SK-N-SH (cell line): Measurements from ENCODE around the gene TESMIN. TPM values are rescaled to one million over a fixed set of nuclear protein-coding genes. Genes with fewer than 3 reads are reported as not detected.

ENCODE experiments used
- CTCF ChIA-PET: fragments of 300-600, 350-600 bp; formaldehyde crosslinking; extraction: SDS; loops from one replicate; lab custom pipeline; 2021; lab: Yijun Ruan, JAX
- POLR2A ChIA-PET: fragments of 350-600 bp; sonication (Branson Sonifier 250); formaldehyde crosslinking; extraction: SDS; loops from one replicate; lab custom pipeline; 2020; ENCODE audit warnings: antibody characterized with exemption, inconsistent platforms; lab: Yijun Ruan, JAX
- DNase-seq: peaks from one replicate; pipeline ENCODE4 v3.0.0; 2012
- H2AFZ ChIP-seq: fragments of 200-600 bp; sonication (generic); 2 replicates; pipeline ENCODE4 v1.8.1; 2016; ENCODE audit warnings: antibody characterized with exemption, mild to moderate bottlenecking, low read depth
- H3F3A ChIP-seq: fragments of 200-600 bp; sonication (generic); replicated peaks from 2 replicates; pipeline ENCODE3; 2016; ENCODE audit warnings: antibody characterized with exemption, mild to moderate bottlenecking; ENCODE audit not compliant: insufficient read depth
- H3K27ac ChIP-seq, 2 experiments: fragments of 200-500 bp in 1 of 2; fragments of 200-600 bp in 1 of 2; sonication (Bioruptor generic) in 1 of 2; sonication (generic), shearing (Covaris generic) in 1 of 2; 2 replicates each; pipeline versions ENCODE4 v1.5.1 to v1.6.1; 2014 to 2016; ENCODE audit warnings: low read depth in 2 of 2, inconsistent platforms in 1 of 2, low read length in 1 of 2, mild to moderate bottlenecking in 1 of 2, mixed read lengths in 1 of 2
- H3K27me3 ChIP-seq: fragments of 200-600 bp; sonication (generic), shearing (Covaris generic); 2 replicates; pipeline ENCODE4 v1.6.1; 2016; ENCODE audit warnings: mixed run types; ENCODE audit not compliant: insufficient read depth
- H3K36me3 ChIP-seq, 2 experiments: fragments of 200-500 bp in 1 of 2; fragments of 200-600 bp in 1 of 2; sonication (Bioruptor generic) in 1 of 2; sonication (generic) in 1 of 2; replicated peaks in 1 of 2; 2 replicates each; pipeline versions ENCODE3 to v1.5.1; 2014 to 2016; ENCODE audit warnings: low read length in 1 of 2, mild to moderate bottlenecking in 1 of 2; ENCODE audit not compliant: insufficient read depth in 2 of 2, control insufficient read depth in 1 of 2
- H3K4me1 ChIP-seq, 2 experiments: fragments of 200-500 bp in 1 of 2; fragments of 200-600 bp in 1 of 2; sonication (Bioruptor generic) in 1 of 2; sonication (generic), shearing (Covaris generic) in 1 of 2; 2 replicates each; pipeline versions ENCODE4 v1.5.1 to v1.6.1; 2014 to 2016; ENCODE audit warnings: low read depth in 1 of 2, low read length in 1 of 2, mixed run types in 1 of 2; ENCODE audit not compliant: insufficient read depth in 2 of 2, control insufficient read depth in 1 of 2
- H3K4me2 ChIP-seq: fragments of 200-600 bp; sonication (generic), shearing (Covaris generic); 2 replicates; pipeline ENCODE4 v1.6.1; 2017; ENCODE audit warnings: mixed run types
- H3K4me3 ChIP-seq, 2 experiments: fragments of 200-500 bp in 1 of 2; fragments of 200-600 bp in 1 of 2; sonication (Bioruptor generic) in 1 of 2; sonication (generic), shearing (Covaris generic) in 1 of 2; 2 replicates each; pipeline versions ENCODE4 v1.5.1 to v1.8.1; 2014 to 2016; ENCODE audit warnings: low read depth in 2 of 2, inconsistent platforms in 1 of 2, low read length in 1 of 2, mild to moderate bottlenecking in 1 of 2, mixed read lengths in 1 of 2, moderate library complexity in 1 of 2
- H3K79me2 ChIP-seq: fragments of 200-600 bp; sonication (generic); 2 replicates; pipeline ENCODE4 v1.8.1; 2017; ENCODE audit warnings: mild to moderate bottlenecking; ENCODE audit not compliant: insufficient read depth
- H3K9ac ChIP-seq: fragments of 200-600 bp; sonication (generic); 2 replicates; pipeline ENCODE4 v1.6.1; 2017; ENCODE audit warnings: mixed run types
- H3K9me2 ChIP-seq: fragments of 200-600 bp; sonication (generic); 2 replicates; pipeline ENCODE4 v1.6.1; 2017; ENCODE audit warnings: mixed run types
- H3K9me3 ChIP-seq: fragments of 200-600 bp; sonication (generic); 2 replicates; pipeline ENCODE4 v1.6.1; 2017; ENCODE audit warnings: mixed run types, mild to moderate bottlenecking, moderate library complexity
- H4K20me1 ChIP-seq: fragments of 200-600 bp; sonication (generic); 2 replicates; pipeline ENCODE4 v1.6.1; 2017; ENCODE audit warnings: mild to moderate bottlenecking, mixed run types; ENCODE audit not compliant: insufficient read depth
- CTCF ChIP-seq: fragments of 200-600 bp; sonication (generic); IDR thresholded peaks from 2 replicates; pipeline ENCODE4 v1.6.1; 2017; ENCODE audit warnings: antibody characterized with exemption, mild to moderate bottlenecking, moderate library complexity
- GATA2 ChIP-seq: sonication (generic); formaldehyde crosslinking; IDR thresholded peaks from 2 replicates; pipeline ENCODE4 v1.5.0; 2020; ENCODE audit warnings: mild to moderate bottlenecking, missing genetic modification reagents
- IRF3 ChIP-seq: fragments of 150-350 bp; IDR thresholded peaks from 2 replicates; pipeline ENCODE4 v1.6.1; 2016; ENCODE audit warnings: mild to moderate bottlenecking, low read depth, low read length
- JUND ChIP-seq: IDR thresholded peaks from 2 replicates; pipeline ENCODE4 v1.4.0; 2012
- MAX ChIP-seq: IDR thresholded peaks from 2 replicates; pipeline ENCODE4 v1.4.0; 2012; ENCODE audit warnings: low read depth
- MEF2A ChIP-seq: IDR thresholded peaks from 2 replicates; pipeline ENCODE4 v1.4.0; 2012; ENCODE audit warnings: low read depth, borderline replicate concordance
- MXI1 ChIP-seq: IDR thresholded peaks from 2 replicates; pipeline ENCODE4 v1.6.1; 2012; ENCODE audit warnings: mild to moderate bottlenecking, low read depth, low read length, improper control_type of control experiment
- NRF1 ChIP-seq: IDR thresholded peaks from 2 replicates; pipeline ENCODE4 v1.6.1; 2012; ENCODE audit warnings: low read depth, mild to moderate bottlenecking, low read length
- POLR2AphosphoS5 ChIP-seq: IDR thresholded peaks from 2 replicates; pipeline ENCODE4 v1.6.1; 2012; ENCODE audit warnings: low read depth, low read length
- RAD21 ChIP-seq: IDR thresholded peaks from 2 replicates; pipeline ENCODE4 v1.6.1; 2012; ENCODE audit warnings: mild to moderate bottlenecking, low read length
- REST ChIP-seq: IDR thresholded peaks from 2 replicates; pipeline ENCODE4 v1.6.1; 2012; ENCODE audit warnings: mild to moderate bottlenecking, low read depth, low read length, moderate library complexity
- RXRA ChIP-seq: IDR thresholded peaks from 2 replicates; pipeline ENCODE4 v1.4.0; 2012; ENCODE audit warnings: low read depth, mild to moderate bottlenecking, borderline replicate concordance
- TAF1 ChIP-seq: IDR thresholded peaks from 2 replicates; pipeline ENCODE4 v1.6.1; 2012; ENCODE audit warnings: low read depth, mild to moderate bottlenecking, low read length, moderate library complexity, borderline replicate concordance
- USF1 ChIP-seq: IDR thresholded peaks from 2 replicates; pipeline ENCODE4 v1.4.0; 2012; ENCODE audit warnings: low read depth, borderline replicate concordance
- YY1 ChIP-seq: IDR thresholded peaks from 2 replicates; pipeline ENCODE4 v1.4.0; 2012; ENCODE audit warnings: low read depth, mild to moderate bottlenecking
- ZBTB33 ChIP-seq: IDR thresholded peaks from 2 replicates; pipeline ENCODE4 v1.4.0; 2012; ENCODE audit warnings: low read depth, borderline replicate concordance
- WGBS: methylation state at CpG from one replicate; pipeline ENCODE4 v1.1.6; 2017; ENCODE audit warnings: low lambda C conversion rate; 5-methylcytosine and 5-hydroxymethylcytosine counted together
- polyA plus RNA-seq, 3 experiments: library from polyadenylated mRNA; depleted of rRNA; stranded (reverse); fragments of >200 nt; gene quantifications; 2 replicates each; pipeline ENCODE4 v1.2.3, GENCODE V29; 2012

TESMIN gene
- polyA plus RNA-seq, 1 of the 3 experiments (the other 2 are of a cell fraction): 3.5 TPM

- Histone ChIP-seq H3K27ac (no peak overlapping the region), H3K9me3 (no peaks in the 10 kb centered on the region), H4K20me1 (no peaks in the 10 kb centered on the region), H3K9ac (no peak overlapping the region), H3K4me3 (no peak overlapping the region), H3K9me2 (no peaks in the 10 kb centered on the region), H3K36me3 (no peaks in the 10 kb centered on the region), H3K79me2 (no peaks in the 10 kb centered on the region), H3K4me1 (peaks cover 0 to 43% of the 10 kb centered on the region in 2 experiments; a peak in 1 of 4 replicates), H3K27me3 (peaks cover 39% of the 10 kb centered on the region), H2AFZ (no peak overlapping the region), H3F3A (no peaks in the 10 kb centered on the region), H3K4me2 (no peak overlapping the region)
- WGBS: 44% methylated on average over 9 of the region's 9 CpGs
- TF ChIP-seq IRF3: no peak
- TF ChIP-seq TAF1: no peak
- TF ChIP-seq RXRA: no peak
- TF ChIP-seq GATA2 (CRISPR knock-in tag): no peak
- no peak for TF ChIP-seq MEF2A
- TF ChIP-seq ZBTB33: no peak
- TF ChIP-seq YY1: no peak
- TF ChIP-seq POLR2AphosphoS5: no peak
- TF ChIP-seq NRF1: no peak
- TF ChIP-seq USF1: no peak
- TF ChIP-seq CTCF: no peak
- TF ChIP-seq RAD21: no peak
- TF ChIP-seq MXI1: no peak
- no peak for TF ChIP-seq MAX
- TF ChIP-seq JUND: no peak
- no peak for TF ChIP-seq REST
- no peak for DNase-seq
- ChIA-PET POLR2A (no interaction called here), CTCF (no interaction called here)
Measured at GRCh38 chr11:68682531-68682961, 68.8 kb downstream of the TESMIN start.
